Heart left ventricle (tissue), 16 donors: ENCODE data around the gene COMMD1. TPM values are rescaled to one million over a fixed set of nuclear protein-coding genes. Genes with fewer than 3 reads are reported as not detected.
A peak's percentile ranks its signal among the peaks of the same experiment; 100 is the strongest.

ENCODE experiments used
- ATAC-seq, 4 donors: fragments of 200-7000 bp; cut with Tn5 transposase; one replicate each; pipeline ENCODE4 v1.9.1; 2020 to 2022; ENCODE audit warnings: moderate library complexity in 4 of 4, mild to moderate bottlenecking in 3 of 4, moderate number of reproducible peaks in 1 of 4
- DNase-seq, 5 donors: peaks; one replicate each; pipeline ENCODE4 v3.0.0-alpha.2; 2020
- H3K27ac ChIP-seq, 12 donors: fragments of 200-600 bp; sonication (generic) in 4 of 12; one replicate each; pipeline versions ENCODE4 v1.5.0 to v1.8.0; 2016 to 2022; ENCODE audit warnings: mild to moderate bottlenecking in 2 of 12
- H3K27me3 ChIP-seq, 9 donors: fragments of 200-600 bp; sonication (generic) in 2 of 9; one replicate each; pipeline versions ENCODE4 v1.5.1 to v1.8.0; 2016 to 2022; ENCODE audit warnings: mild to moderate bottlenecking in 3 of 9
- H3K36me3 ChIP-seq, 9 donors: fragments of 200-600 bp; sonication (generic) in 2 of 9; one replicate each; pipeline versions ENCODE4 v1.5.0 to v1.8.0; 2018 to 2022; ENCODE audit warnings: mild to moderate bottlenecking in 2 of 9
- H3K4me1 ChIP-seq, 12 donors: fragments of 200-600 bp; sonication (generic) in 4 of 12; one replicate each; pipeline versions ENCODE4 v1.5.0 to v1.8.0; 2016 to 2022; ENCODE audit warnings: mild to moderate bottlenecking in 3 of 12
- H3K4me3 ChIP-seq, 12 donors: fragments of 200-600 bp; sonication (generic) in 4 of 12; one replicate each; pipeline versions ENCODE4 v1.5.0 to v1.8.0; 2017 to 2022; ENCODE audit warnings: mild to moderate bottlenecking in 9 of 12, moderate library complexity in 4 of 12
- H3K9me3 ChIP-seq, 12 donors: fragments of 200-600 bp; sonication (generic) in 4 of 12; one replicate each; pipeline versions ENCODE4 v1.5.0 to v1.8.0; 2016 to 2022; ENCODE audit warnings: mild to moderate bottlenecking in 1 of 12
- CTCF ChIP-seq, 12 donors: fragments of 200-600 bp; sonication (generic) in 4 of 12; IDR thresholded peaks; one replicate each; pipeline versions ENCODE4 v1.5.0 to v1.8.0; 2018 to 2022; ENCODE audit warnings: antibody characterized with exemption in 12 of 12, mild to moderate bottlenecking in 5 of 12
- POLR2A ChIP-seq, 2 donors: fragments of 450-650 bp; IDR thresholded peaks; one replicate each; pipeline ENCODE4 v1.6.1; 2017; ENCODE audit warnings: antibody characterized with exemption in 2 of 2, mild to moderate bottlenecking in 2 of 2, moderate library complexity in 2 of 2
- WGBS, 4 donors: extraction: QIAGEN DNeasy Blood & Tissue Kit in 2 of 4; methylation state at CpG; one replicate each; pipeline versions ENCODE4 v1.1.5 to v1.1.7; 2013 to 2018; 5-methylcytosine and 5-hydroxymethylcytosine counted together
- intact Hi-C, 10 donors: fragments of 100-400 bp; cut with DNase I; formaldehyde crosslinking; loops; one replicate each; pipeline versions ENCODE4 v1.11.1 to v1.14.2; 2022
- polyA plus RNA-seq, 2 donors: library from polyadenylated mRNA; stranded (reverse); fragments of 200-250 nt; gene quantifications; one replicate each; pipeline ENCODE4 v1.2.3, GENCODE V29; 2013
- total RNA-seq, 9 donors: library from RNA; depleted of rRNA in 2 of 9; stranded (reverse); fragments of >200 nt in 2 of 9; fragmentation: NEBNext Ultra II Directional in 3 of 9; extraction: Animal tissue kit (Norgen Biotek cat#: 25700) in 3 of 9; gene quantifications; one replicate each; pipeline versions ENCODE4 v1.1.0 to v1.2.4, GENCODE V29; 2016 to 2023
- donor health status: ischemic (EF 13 %, LVEDD 7.1; RV severe dilation, severe dysfunction).
- donor health status: healthy with polysubstance abuse.
- donor health status: DM: no; HTN: yes; CAD: no.
- donor health status: DM: no; HTN: no; CAD: no.
- donor health status: ischemic (EF 25% LVEDD 6.9; RV normal size, moderate dysfunction).
- donor health status: ischemic (EF 25% LVEDD 5.7; RV mildly dilated, moderate dysfunction).
- donor health status: healthy.
- donor health status: DM: yes; HTN: yes; CAD: no.
- donor health status: ischemic (EF 35%, LVEDD 5.7; RV mildly dilated, moderate dysfunction).
- donor health status: nonischemic (EF 11% LVEDD 7.7; RV severe dilation, severe dysfunction).
- donor health status: DM: yes; HTN: yes; CAD: no.
- donor health status: PGD.
- donor health status: ischemic (EF 29% LVEDD 5.4; RV normal size, mild dysfunction).
- donor health status: nonischemic (EF 23%, LVEDD 6.1; RV moderate dilation, normal function).

Gene COMMD1
- total and polyA plus RNA-seq, 11 donors = 50.1 to 99.5 (median 69.3) TPM

- Histone ChIP-seq H3K4me1 (peaks cover 0 to 16% (median 4%) of the 10 kb centered on the region in 12 donors), H3K4me3 (no peak overlapping the region), H3K27ac (no peak overlapping the region), H3K27me3 (no peaks in the 10 kb centered on the region), H3K36me3 (peaks cover 0 to 7% (median 0%) of the 10 kb centered on the region in 9 donors), H3K9me3 (peaks cover 0 to 16% (median 6%) of the 10 kb centered on the region in 12 donors)
- DNase-seq (no peak), ATAC-seq (no peak)
- 69 to 84% (median 74%) methylated on average over 2 of the region's 2 CpGs for WGBS, 4 donors
- no peak for TF ChIP-seq POLR2A (IDR thresholded peaks at IDR 0.05)
- TF ChIP-seq CTCF (IDR thresholded peaks at IDR 0.05) = no peak
- intact Hi-C loops = no loop called here
These were observed 168.8 kb downstream of the COMMD1 start for GRCh38 chr2:62074233-62074632.

GRCh38 chr2:62076980-62077638 is 171.6 kb downstream of the COMMD1 start:
- peaks cover 0 to 7% (median 0%) of the 10 kb centered on the region in 9 donors for H3K36me3 ChIP-seq
- DNase-seq = no peak
- WGBS, 4 donors = 50 to 58% (median 56%) methylated on average over 6 of the region's 6 CpGs
- TF ChIP-seq POLR2A (IDR thresholded peaks at IDR 0.05) = no peak
- no peak for TF ChIP-seq CTCF (IDR thresholded peaks at IDR 0.05)
- peaks cover 0 to 9% (median 5%) of the 10 kb centered on the region in 12 donors for H3K9me3 ChIP-seq
- intact Hi-C loops = no loop called here
- ATAC-seq = peak; percentile 56 to 87 (median 76)
- H3K27ac ChIP-seq = peak overlapping the region in 3 of 12 donors; percentile 33 to 55 (median 47)
- no peak overlapping the region for H3K4me3 ChIP-seq
- H3K27me3 ChIP-seq = no peaks in the 10 kb centered on the region
- peaks cover 0 to 14% (median 7%) of the 10 kb centered on the region in 12 donors for H3K4me1 ChIP-seq

GRCh38 chr2:62084801-62085200 is 179.3 kb downstream of the COMMD1 start:
- 63 to 74% (median 73%) methylated on average over 1 of the region's 1 CpG for WGBS, 4 donors
- intact Hi-C loops = no loop called here

More at GRCh38 chr2:62084801-62085200, 179.3 kb downstream of the COMMD1 start:
- Histone ChIP-seq H3K27ac (no peak overlapping the region), H3K27me3 (no peaks in the 10 kb centered on the region), H3K4me3 (no peak overlapping the region), H3K36me3 (no peaks in the 10 kb centered on the region), H3K4me1 (peaks cover 0 to 16% (median 2%) of the 10 kb centered on the region in 12 donors), H3K9me3 (no peaks in the 10 kb centered on the region)
- ATAC-seq (no peak), DNase-seq (no peak)
- TF ChIP-seq CTCF (IDR thresholded peaks at IDR 0.05) = no peak
- TF ChIP-seq POLR2A (IDR thresholded peaks at IDR 0.05) = no peak
